ENCODE data around the gene IRAK2. TPM values are rescaled to one million over a fixed set of nuclear protein-coding genes. Genes with fewer than 3 reads are reported as not detected.

The IRAK2 gene
- polyA plus RNA-seq, 1 experiment: 2.5 TPM

DNA sequence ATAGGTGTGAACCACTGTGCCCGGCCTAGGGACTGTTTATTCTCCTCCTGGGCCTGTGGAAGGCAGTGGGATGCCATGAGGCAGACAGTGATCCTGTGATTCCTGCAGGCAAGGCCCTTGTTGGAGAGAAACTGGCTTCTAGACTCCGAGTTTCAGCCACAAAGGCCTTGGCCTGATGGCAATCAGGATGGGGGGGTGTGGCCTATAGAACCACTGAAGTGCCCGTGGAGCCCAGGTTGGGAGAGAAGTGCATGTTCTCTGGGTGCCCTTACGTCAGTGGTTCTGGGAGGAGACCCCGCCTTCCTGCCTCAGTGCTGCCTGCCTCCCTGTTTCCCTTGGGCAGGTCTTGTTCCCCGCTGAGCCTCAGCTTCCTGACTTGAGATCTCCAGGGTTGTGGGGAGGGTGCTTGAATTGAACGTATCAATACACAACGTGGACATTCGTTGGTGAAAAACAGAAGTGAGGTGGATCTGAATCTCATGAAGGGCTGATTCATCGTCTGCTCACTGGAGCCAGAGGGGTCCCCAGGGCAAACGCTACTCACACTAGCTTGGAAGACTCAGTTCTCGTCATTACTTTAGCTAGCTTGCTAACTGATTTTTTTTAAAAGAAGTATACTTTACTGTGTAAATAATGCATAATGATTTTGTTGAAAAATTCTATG is 31.8 kb downstream of the IRAK2 start:
- H3K36me3 ChIP-seq (ENCODE audit: control insufficient read depth, insufficient read depth, low read length): peaks cover 1% of the 10 kb centered on the region; the same call in 1 of the 2 replicates
- POLR2A ChIA-PET: no interaction called here
- CTCF ChIA-PET: interaction anchor here (0.7 kb wide), 1 partner anchor 182 kb away, joined by 3 read pairs; no protein-coding TSS in a partner anchor

DNA sequence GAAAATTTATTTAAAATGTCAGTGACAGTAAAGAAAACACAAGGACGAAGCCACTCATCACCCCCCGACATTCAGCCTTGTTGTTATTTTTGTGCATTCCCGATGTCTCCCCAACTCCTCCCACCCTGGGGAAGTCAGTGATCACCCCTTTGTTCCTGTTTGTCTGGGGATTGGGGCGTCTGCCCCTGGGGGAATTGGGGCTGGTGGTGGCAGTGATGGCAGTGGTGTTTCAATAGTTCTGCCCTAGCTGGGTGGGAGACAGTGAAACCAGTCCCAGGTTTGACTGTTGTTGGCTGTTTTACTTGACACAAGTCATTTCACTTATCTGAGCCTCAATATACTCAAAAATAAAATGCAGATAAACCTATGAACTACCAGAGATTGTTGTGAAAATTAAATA is 33.5 kb downstream of the IRAK2 start:
- ChIA-PET CTCF (no interaction called here), POLR2A (no interaction called here)
- no peak for DNase-seq (ENCODE audit: low read depth)
- Histone ChIP-seq H3K36me3 (ENCODE audit: control insufficient read depth, insufficient read depth, low read length) (peaks cover 1% of the 10 kb centered on the region; the same call in 1 of the 2 replicates), H3K4me3 (ENCODE audit: low read depth, low read length) (no peak overlapping the region), H3K27me3 (ENCODE audit: control insufficient read depth, insufficient read depth, low read length) (no peaks in the 10 kb centered on the region)
- TF ChIP-seq, protein P1, sequence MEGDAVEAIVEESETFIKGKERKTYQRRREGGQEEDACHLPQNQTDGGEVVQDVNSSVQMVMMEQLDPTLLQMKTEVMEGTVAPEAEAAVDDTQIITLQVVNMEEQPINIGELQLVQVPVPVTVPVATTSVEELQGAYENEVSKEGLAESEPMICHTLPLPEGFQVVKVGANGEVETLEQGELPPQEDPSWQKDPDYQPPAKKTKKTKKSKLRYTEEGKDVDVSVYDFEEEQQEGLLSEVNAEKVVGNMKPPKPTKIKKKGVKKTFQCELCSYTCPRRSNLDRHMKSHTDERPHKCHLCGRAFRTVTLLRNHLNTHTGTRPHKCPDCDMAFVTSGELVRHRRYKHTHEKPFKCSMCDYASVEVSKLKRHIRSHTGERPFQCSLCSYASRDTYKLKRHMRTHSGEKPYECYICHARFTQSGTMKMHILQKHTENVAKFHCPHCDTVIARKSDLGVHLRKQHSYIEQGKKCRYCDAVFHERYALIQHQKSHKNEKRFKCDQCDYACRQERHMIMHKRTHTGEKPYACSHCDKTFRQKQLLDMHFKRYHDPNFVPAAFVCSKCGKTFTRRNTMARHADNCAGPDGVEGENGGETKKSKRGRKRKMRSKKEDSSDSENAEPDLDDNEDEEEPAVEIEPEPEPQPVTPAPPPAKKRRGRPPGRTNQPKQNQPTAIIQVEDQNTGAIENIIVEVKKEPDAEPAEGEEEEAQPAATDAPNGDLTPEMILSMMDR (IDR thresholded peaks at IDR 0.05; ENCODE audit: insufficient read depth, low read depth, low read length): no peak

More for the DNA sequence above, 31.8 kb downstream of the IRAK2 start:
- Histone ChIP-seq H3K4me3 (ENCODE audit: low read depth, low read length) (no peak overlapping the region), H3K27me3 (ENCODE audit: control insufficient read depth, insufficient read depth, low read length) (no peaks in the 10 kb centered on the region)
- no peak for DNase-seq (ENCODE audit: low read depth)
- TF ChIP-seq, protein P1 (IDR thresholded peaks at IDR 0.05; ENCODE audit: insufficient read depth, low read depth, low read length): no peak

DNA sequence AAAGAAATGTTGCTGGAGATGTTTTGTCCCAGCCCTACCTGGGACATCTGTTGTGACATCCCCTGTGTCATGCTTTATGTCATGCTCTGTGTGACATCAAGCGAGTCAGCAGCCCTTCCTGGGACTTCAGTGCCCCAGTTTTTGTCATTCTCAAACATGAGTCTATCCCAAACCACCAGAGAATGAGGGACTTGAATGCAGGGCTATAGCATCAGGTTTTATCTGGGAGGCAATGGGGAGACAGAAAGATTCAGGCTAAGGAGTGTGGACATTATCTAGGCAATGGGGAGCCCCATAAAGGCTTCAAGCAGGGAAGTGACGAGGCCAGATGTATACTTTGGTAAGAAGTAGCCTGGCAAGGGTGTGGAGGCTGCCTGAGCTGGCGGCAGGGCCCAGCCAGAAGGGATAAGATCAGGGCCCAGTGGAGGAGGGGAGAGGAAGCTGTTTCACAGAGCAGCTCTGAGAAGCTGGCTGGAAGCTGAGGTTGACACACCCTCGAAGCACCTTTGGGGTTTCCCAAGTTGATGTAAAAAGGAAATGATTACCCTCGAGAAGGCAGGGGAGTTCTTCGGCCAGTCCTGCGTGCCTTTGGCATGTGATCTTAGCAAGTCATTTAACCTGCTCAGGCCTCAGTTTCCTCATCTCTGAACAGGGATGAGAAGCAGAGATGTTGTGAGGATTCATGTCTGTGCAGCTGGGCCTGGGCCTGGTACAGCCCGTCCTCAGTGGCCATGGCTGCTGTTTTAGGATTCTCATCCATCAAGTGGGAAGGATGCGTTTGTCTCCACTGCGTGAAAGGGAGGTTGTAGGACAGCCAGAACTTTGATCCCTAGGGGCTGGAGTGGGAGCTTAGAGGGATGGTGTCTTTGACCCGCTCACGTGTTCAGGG is 34.3 kb downstream of the IRAK2 start:
- POLR2A ChIA-PET: interaction anchor here (0.6 kb wide), 1 partner anchor 49 kb away, joined by 3 read pairs; the partner anchor contains the start of gene TATDN2
- Histone ChIP-seq H3K36me3 (ENCODE audit: control insufficient read depth, insufficient read depth, low read length) (peaks cover 1% of the 10 kb centered on the region; the same call in 1 of the 2 replicates), H3K4me3 (ENCODE audit: low read depth, low read length) (no peak overlapping the region), H3K27me3 (ENCODE audit: control insufficient read depth, insufficient read depth, low read length) (no peaks in the 10 kb centered on the region)
- DNase-seq (ENCODE audit: low read depth): no peak
- CTCF ChIA-PET: interaction anchor here (1.2 kb wide), 1 partner anchor 9 kb away, joined by 4 read pairs; no protein-coding TSS in a partner anchor
- TF ChIP-seq, protein P1 (IDR thresholded peaks at IDR 0.05; ENCODE audit: insufficient read depth, low read depth, low read length): no peak

DNA sequence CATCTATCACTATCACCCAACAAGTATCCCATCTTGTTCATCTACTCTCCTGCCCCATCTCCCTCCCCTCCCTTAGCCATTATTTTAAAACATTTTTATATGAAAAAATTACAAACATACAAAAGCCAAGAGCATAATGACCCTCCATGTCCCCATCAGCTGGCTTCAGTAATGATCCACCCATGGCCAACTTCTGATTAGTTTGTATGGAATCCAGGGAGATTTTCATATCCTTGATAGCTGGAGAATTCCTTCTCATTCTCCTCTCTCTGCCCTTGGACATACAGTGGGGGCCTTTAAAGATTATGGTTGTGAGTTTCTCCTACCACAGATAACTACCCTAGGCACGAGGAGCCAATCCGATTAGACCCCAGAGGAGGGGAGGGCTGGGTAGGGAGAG is 40.2 kb downstream of the IRAK2 start:
- Histone ChIP-seq H3K27me3 (ENCODE audit: control insufficient read depth, insufficient read depth, low read length) (no peaks in the 10 kb centered on the region), H3K36me3 (ENCODE audit: control insufficient read depth, insufficient read depth, low read length) (peaks cover 1% of the 10 kb centered on the region; the same call in 1 of the 2 replicates), H3K4me3 (ENCODE audit: low read depth, low read length) (no peak overlapping the region)
- ChIA-PET POLR2A (no interaction called here), CTCF (interaction anchor here (1.5 to 2.6 kb wide), 2 partner anchors 10 to 12 kb away, joined by 6 to 15 read pairs; no protein-coding TSS in a partner anchor)
- TF ChIP-seq, protein P1 (IDR thresholded peaks at IDR 0.05; ENCODE audit: insufficient read depth, low read depth, low read length): no peak
- no peak for DNase-seq (ENCODE audit: low read depth)
